Mesangial cell (primary cell): ENCODE measurements around the gene EXOSC9. TPM values are rescaled to one million over a fixed set of nuclear protein-coding genes. Genes with fewer than 3 reads are reported as not detected.

Experiments used
- total RNA-seq: library from RNA; depleted of rRNA; stranded (reverse); fragments of >200 nt; gene quantifications from 2 replicates; pipeline ENCODE4 v1.2.3, GENCODE V29; 2015

EXOSC9 gene
- 13.7 and 35.0 TPM in 2 replicates for total RNA-seq

GRCh38 chr4:121800961-121801714 is at the start of gene EXOSC9:
Gene EXOSC9 (plus strand): TSS chr4:121801323. CDS start chr4:121801425, 102 bp downstream.

GRCh38 chr4:121764702-121765367 is 36.3 kb upstream of the EXOSC9 start, which contains the start of gene SMIM43:
Gene SMIM43 (minus strand): TSS chr4:121765164. CDS start chr4:121765105, 59 bp downstream.

GRCh38 chr4:121823505-121824170 is 22.5 kb downstream of the EXOSC9 start, which contains the start of gene CCNA2:
Gene CCNA2 (minus strand): TSS chr4:121823883. CDS start chr4:121823628, 255 bp downstream.

Other genes with a start within 250 kb of the EXOSC9 start
- gene ANXA5, start 104.3 kb upstream of the EXOSC9 start, total RNA-seq = 286 and 340 TPM in 2 replicates
- not detected in 2 replicates for gene SMIM43, start 36.2 kb upstream of the EXOSC9 start, total RNA-seq
- gene CCNA2, start 22.6 kb downstream of the EXOSC9 start, total RNA-seq = 5.3 and 161 TPM in 2 replicates
- 13.6 and 17.6 TPM in 2 replicates for gene BBS7, start 69.2 kb downstream of the EXOSC9 start, total RNA-seq
- under 0.01 and 0.51 TPM in 2 replicates for gene TRPC3, start 150.7 kb downstream of the EXOSC9 start, total RNA-seq